GM21367 (cell line): ENCODE data around the gene HNMT.
"Not testable (repeated sequence)": the region's sequence is repeated elsewhere in the genome, so short reads cannot be mapped to it uniquely, and the experiment has no call there.

Experiments used
- ATAC-seq: cut with Tn5 transposase; IDR thresholded peaks from one replicate; pipeline ENCODE4 v1.9.1; 2021; ENCODE audit not compliant: unreplicated experiment

The HNMT gene

DNA sequence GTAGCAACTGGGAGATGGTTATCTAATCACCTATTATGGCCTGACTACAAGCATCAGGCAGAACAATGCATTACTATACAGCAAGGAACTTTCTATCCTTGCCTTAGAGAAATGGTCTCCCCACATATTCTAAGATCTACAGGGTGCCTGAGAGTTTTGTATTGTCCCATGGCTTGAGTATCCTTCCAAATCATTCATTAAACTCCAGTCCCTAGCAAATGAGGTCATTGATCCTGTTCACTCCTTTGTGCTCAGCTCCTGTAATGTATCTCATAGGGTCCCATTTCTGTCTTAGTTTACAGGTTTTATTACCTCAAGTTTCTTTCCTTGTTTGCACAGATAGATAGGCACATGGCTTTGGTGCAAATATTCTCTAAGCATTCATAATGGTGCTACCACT is 9.0 kb downstream of the HNMT start:
- ATAC-seq = no peak

DNA sequence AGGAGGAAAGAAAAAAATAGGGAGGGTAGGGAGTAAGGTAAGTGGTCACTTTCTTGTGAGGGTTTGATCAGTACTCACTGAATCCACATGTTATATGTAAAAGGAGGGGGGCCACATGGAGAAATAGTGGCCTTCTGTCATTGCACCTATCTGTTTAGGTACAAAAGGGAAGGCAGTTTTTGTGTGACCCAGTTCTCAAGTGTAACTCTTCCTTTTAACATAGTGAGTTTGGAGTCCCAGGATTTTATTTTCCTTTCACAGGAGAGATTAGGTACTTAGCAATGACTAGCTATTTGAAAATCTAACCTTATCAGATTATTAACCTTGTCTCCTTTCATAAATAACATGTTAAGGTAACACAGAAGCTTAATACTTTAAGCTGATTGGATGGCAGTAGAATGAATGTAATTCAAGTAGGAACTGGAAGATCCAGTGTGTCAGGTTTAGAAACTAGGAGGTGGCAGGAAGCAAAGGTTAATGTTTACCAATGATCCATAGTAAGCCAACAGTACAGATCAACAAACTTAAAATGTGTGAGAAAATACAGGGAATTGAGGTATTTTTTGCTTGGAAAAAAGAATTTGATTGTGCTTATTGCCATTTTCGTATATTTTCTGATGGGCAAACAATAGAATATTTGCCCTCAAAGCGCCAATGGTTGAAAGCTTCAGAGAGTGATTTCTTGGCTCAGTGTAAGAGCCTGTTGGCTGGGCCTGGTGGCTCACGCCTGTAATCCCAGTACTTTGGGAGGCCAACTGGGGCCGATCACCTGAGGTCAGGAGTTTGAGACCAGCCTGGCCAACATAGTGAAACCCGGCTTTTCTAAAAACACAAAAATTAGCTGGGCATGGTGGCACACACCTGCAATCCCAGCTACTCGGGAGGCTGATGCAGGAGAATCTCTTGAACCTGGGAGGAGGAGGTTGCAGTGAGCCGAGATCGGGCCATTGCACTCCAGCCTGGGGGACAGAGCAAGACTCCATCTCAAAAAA is 11.3 kb downstream of the HNMT start:
- ATAC-seq = no peak

DNA sequence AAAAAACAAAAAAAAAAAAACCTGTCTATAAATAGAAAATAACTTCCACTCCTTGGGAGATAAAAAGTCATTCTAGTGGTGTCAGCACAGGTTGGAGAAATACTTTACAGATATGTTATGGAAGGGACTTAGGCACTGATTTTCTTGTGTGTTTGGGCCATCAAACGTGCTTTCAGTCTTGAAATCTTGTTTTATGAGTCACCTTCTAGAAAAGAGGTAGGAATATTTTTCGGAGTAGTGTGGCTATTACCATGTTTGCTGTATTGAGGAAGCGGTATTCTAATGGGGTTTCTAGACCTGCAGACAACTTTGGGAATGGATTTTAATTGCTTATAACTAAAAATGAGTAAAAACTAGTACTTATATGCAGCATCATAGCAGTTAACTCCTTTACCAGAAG is 12.0 kb downstream of the HNMT start:
- ATAC-seq = no peak

DNA sequence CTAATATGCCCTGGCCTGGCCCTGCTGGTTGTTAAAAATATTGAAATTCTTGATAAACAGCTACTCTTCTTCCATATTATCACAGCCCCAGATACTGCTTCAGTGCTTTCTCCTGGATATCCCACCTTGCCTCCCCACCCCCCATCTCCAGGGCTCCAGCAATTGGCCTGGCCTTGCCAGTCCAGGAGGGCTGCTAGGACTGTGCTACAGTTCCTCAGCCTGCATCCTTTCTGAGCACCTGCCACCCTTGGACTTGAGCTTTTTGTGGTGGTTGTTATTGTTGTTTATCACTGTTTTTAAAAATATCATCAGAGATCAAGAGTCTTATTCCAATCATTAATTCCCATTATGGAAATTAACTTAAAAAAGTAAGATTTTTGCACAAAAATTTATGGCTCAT is 13.5 kb downstream of the HNMT start:
- ATAC-seq = no peak

DNA sequence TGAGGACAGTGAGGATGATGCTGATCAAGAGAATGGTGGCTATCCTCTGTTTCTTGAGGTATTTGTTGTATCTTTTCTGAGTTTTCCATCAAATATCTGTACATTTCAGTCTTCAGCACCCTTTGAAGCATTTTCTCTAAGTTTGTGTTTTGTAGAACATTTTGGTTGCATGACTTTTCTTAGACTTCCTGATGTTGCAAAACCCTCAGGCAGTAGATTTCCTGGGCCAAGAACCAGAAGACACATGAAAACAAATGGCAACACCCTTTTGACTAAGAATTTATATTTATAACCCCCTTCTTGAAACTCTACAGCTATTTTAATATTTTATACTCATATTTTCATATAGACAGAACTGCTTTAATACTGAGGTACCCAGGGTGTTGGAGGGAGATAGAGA is 16.2 kb downstream of the HNMT start:
- ATAC-seq = no peak

DNA sequence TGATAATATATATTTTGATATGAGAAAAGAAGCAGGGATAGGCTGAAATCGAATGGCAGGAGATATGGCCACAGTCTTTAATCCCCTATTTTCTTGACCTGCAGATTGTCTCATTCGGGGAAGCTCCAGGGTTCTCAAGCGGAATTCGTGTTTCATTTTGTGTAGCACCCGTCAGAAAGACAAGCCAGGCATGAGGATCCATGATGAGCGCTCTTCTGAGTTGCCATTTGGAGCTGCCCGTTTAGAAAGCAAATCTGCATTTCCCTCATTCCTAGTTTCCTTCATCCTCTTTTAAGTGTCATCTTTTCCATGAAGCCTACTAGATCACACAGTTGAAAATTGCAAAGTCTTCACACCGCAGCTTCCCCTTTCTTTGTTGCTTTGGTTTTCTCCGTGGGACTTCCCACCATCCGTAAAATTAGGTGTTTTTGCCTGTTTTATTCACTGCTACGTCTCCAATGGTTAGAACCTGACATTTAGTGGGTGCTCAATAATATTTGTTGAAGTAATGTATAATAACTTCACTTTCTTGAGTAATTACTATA is 16.9 kb downstream of the HNMT start:
- ATAC-seq = no peak

DNA sequence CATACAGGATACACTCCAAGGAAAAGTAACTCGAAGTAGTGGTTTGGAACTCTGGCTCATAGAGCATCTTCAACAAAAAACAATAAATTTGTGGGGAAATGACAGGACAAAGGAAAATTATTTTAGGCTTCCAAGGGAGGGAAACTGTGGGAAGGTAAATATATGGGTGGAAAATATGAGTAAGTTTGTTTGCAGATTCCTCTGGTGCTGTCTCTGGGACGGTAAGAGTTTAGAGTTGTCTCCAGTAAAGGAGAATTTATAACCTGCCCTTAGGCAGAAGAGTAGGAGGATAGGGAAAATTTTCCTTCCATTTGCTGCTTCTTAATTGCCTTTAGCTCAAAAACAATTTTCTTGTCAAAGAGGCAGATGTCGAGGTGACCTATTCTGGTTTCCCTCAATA is 19.3 kb downstream of the HNMT start:
- no peak for ATAC-seq

DNA sequence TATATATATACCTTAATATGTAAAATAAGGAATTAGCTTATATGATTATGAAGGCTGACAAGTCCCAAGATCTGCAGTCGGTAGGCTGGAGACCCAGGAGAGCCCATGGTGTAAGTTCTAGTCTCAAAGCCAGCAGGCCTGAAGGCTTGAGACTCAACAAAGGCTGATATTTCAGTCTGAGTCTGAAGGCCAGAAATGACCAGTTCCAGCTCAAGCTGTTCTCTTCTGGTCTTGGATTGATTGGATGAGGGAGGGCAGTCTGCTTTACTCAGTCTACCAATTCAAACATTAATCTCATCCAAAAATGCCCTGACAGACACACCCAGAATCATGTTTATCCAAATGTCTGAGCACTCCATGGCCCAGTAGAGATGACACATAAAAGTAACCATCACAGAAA is 22.0 kb downstream of the HNMT start:
- ATAC-seq = no peak

DNA sequence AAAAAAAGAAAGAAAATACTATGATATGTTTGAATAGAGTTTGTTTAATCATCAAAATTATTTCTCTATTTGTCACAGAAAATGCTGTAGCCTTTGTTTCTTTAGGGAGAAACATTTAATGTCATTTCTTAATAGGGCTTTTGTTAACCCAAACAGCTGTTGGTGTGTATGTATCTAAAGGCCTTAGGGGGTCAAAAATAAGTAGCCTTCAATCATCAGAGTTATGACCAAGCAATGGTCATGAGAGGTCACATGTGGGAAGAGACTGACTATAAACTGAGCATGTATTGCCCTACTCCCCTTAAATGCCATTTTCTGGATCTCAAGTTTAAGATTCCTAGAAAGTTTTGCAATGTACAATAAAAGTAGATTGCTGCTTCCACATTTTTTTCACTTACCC is 22.7 kb downstream of the HNMT start:
- ATAC-seq = no peak

DNA sequence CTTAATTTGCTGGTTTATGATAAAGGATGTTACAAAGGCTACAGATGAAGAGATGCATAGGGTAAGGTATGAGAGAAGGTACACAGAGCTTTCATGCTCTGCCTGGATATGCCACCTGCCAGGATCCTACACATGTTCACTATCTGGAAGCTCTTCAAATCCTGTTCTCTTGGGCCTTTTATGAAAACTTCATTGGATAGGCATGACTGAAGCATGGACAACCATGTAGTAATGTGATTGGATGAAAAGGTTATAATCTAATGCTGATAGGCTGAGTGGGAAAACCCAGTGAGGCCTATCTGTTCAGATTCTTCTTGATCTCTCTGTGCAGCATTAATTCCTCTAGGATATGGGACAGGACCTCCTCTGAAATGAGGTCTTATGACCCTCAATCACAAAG is 26.8 kb downstream of the HNMT start:
- no peak for ATAC-seq

DNA sequence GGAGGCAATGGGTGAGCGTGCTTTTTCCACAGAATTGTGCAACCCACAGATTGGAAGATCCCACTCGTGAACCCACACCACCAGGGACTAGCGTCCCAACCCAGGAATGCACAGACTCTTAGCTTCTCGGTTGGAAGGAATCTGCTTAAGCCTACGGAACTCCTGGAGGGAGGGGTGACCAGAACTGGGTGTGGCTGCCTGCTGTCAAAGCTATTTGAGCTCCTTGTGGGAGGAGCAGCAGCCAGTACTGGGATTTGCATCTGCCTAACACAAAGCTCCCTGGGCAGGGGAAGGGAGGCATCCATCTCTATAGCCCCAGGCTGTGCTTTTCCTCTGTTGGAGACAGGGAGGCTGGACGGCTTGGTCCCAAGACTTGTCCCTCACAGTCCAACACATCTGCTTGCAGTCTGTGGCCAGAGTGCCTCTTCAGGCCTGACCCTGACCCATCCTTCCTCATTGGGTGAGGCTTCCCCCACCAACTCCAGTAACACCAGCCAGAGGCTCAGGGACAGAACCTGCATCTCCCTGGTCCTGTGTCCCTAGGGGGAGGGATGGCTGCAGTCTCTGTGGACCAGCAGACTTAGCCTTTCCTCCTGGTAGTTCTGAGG is 27.9 kb downstream of the HNMT start:
- ATAC-seq = no peak

DNA sequence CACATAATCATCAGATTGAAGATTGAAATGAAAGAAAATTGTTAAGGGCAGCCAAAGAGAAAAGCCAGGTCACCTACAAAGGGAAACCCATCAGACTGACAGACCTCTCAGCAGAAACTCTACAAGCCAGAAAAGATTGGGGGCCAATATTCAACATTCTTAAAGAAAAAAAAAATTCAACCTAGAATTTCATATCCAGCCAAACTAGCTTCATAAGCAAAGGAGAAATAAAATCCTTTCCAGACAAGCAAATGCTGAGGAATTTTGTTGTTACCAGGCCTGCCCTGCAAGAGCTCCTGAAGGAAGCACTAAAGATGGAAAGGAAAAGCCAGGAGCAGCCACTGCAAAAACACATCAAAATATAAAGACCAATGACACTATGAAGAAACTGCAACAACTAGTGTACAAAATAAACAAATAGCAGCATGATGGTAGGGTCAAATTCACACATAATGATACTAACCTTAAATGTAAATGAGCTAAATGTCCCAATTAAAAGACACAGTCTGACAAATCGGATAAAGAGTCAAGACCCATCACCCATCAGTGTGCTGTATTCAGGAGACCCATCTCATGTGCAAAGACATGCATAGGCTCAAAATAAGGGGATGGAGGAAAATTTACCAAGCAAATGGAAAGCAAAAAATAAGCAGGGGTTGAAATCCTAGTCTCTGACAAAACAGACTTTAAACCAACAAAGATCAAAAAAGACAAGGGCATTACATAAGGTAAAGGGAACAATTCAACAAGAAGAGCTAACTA is 29.6 kb downstream of the HNMT start:
- not testable (repeated sequence) for ATAC-seq

DNA sequence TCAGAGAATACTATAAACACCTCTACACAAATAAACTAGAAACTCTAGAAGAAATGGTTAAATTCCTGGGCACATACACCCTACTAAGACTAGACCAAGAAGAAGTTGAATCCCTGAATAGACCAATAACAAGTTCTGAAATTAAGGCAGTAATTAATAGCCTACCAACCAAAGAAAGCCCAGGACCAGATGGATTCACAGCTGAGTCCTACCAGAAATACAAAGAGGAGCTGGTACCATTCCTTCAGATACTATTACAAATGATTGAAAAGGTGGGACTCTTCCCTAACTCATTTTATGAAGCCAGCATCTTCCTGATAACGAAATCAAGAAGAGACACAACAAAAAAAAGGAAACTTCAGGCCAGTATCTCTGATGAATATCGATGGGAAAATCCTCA is 31.1 kb downstream of the HNMT start:
- not testable (repeated sequence) for ATAC-seq

DNA sequence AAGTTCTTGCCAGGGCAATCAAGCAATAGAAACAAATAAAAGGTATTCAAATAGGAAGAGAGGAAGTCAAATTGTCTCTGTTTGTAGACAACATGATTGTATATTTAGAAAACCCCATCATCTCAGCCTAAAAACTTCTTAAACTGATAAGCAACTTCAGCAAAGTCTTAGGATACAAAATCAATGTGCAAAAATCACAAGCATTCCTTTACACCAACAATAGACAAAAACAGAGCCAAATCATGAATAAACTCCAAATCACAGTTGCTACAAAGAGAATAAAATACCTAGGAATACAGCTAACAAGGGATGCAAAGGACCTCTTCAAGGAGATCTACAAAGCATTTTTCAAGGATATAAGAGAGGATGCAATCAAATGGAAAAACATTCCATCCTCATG is 31.9 kb downstream of the HNMT start:
- ATAC-seq = not testable (repeated sequence)

DNA sequence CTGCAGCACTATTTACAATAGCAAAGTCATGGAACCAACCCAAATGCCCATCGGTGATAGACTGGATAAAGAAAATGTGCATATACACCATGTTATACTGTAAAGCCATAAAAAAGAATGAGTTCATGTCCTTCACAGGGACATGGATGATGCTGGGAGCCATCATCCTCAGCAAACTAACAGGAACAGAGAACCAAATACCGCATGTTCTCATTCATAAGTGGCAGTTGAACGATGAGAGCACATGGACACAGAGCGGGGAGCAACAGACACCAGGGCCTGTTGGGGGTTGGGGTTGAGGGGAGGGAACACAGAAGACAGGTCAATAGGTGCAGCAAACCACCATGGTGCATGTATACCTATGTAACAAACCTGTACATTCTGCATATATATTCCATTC is 33.5 kb downstream of the HNMT start:
- ATAC-seq = no peak

DNA sequence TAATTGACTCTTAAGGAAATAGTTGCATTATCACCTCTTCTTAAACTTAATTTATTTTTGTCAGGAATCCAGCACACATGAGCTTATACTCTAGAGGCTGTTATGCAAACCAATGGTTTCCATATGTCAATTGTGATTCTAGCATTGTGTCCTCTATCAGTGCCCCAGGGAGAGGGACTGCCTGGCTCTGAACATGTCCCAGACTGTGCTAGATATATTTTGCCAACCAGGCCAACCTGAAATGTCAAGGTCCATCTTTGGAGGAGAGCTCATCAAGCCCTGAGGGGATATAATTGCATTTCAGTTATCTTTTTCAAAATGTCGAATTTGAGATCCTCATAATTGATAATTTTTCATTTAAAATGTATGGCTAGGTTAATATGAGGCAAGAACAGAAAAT is 34.2 kb downstream of the HNMT start:
- ATAC-seq = no peak

DNA sequence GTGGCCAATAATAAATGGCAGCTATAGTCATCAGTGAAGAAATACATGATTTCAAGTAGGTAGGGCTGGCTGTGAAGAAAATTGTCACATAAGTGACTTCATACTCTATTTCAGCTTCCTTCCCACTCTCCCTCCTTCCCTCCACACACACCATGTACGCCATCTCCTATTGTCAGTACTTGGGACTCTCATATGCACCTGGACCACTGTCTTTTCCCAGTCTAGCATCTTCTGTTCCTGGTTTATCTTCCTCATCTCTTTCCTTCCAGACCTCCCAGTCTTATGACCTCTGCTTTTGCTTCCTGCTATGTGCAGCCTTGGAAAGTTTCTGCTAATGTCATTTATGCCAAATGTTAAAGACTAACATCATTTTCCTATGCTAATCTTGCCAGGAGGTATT is 35.0 kb downstream of the HNMT start:
- no peak for ATAC-seq

DNA sequence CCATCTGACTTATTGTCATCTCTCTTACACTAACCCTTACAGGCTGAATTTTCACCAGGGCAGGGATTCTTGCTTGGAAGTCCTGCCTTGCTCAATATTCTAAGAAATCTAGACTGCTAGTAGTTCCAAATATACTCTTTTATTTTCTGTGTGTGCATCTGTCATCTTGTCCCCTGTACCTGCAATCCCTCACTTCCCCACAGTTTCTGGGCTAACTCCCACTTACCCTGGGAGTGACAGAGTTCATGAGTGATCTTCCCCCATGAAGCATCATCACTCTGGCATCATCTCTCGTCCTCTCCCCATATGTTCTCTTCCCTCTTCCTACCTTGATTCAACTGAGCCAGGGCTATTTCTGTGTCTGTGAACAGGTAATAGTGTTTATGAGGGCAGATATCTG is 35.7 kb downstream of the HNMT start:
- no peak for ATAC-seq

DNA sequence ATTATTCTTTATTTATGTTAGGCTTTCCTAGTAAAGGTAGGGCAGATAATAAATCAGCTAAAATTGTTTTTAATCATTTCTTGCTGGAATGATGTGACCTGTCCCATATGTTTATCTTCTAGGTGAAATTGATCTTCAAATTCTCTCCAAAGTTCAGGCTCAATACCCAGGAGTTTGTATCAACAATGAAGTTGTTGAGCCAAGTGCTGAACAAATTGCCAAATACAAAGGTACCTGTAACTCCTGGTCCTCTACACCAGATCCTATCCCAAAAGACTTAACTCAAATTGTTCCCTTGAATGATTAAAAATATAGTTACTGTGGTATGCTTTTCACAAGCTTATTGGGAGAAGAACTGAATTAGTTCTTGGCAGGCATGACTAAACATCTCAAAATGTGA is 36.5 kb downstream of the HNMT start:
- ATAC-seq = no peak

DNA sequence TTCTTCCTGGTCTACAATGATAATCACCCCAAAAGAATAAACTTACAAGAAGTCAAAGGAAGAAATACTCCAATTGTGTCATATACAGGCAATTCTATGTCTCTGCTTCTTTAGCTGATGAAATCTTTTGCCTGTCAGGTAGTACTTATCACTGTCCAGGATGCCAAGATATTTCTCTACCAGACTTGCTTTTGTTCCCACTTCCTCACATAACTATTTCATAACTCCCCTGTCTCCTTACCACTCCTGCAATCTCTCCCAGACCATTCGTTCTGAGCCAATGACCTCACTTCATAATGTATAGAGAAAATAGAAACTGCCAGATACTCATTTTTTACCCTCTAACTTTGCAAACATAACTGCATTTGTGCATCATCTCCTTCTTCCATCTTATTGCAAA is 39.1 kb downstream of the HNMT start:
- ATAC-seq = no peak

DNA sequence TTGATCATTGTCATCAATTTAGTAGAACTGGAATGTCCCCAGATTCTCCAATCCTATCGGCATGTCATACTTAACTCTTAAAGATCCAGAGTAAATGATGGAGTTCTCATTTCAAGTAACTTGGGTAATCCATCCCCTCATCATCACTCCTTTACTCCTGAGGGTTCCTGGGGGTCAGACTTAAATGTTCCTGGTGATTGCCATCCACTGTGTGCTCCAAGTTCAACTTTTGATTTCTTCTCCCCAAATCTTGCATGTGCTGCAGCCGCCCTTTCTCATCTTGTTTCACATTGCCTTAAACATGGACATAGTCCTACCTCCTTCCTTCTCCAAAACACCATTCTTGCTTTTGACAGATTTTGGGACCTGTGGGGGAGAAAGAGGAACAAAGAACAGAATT is 43.2 kb downstream of the HNMT start:
- ATAC-seq = no peak

DNA sequence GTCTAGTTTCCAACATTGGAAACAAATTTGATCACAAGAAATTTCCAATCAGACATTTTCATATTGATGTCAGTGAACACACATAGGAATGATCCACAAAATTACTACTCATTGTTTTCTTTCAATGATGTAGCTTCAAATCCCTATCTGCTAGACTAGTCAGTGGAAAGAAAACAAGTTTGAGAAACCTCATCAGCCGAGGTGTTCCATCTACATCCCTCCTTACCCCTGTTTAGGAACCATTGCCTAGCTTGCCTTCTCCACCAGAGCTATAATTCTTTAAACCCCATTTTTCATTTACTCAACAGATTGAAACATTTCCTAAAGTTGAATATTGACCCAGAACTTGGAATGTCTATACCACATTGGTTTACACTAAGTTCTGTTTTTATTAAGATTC is 45.3 kb downstream of the HNMT start:
- ATAC-seq = no peak
